ENCODE data around the gene TARS1. TPM values are rescaled to one million over a fixed set of nuclear protein-coding genes. Genes with fewer than 3 reads are reported as not detected.

TARS1 gene
- total and polyA plus RNA-seq, 10 of the 15 experiments (the other 5 are each of a cell fraction or from before 2014, with no cell fraction given): 163 to 350 (median 228) TPM

DNA sequence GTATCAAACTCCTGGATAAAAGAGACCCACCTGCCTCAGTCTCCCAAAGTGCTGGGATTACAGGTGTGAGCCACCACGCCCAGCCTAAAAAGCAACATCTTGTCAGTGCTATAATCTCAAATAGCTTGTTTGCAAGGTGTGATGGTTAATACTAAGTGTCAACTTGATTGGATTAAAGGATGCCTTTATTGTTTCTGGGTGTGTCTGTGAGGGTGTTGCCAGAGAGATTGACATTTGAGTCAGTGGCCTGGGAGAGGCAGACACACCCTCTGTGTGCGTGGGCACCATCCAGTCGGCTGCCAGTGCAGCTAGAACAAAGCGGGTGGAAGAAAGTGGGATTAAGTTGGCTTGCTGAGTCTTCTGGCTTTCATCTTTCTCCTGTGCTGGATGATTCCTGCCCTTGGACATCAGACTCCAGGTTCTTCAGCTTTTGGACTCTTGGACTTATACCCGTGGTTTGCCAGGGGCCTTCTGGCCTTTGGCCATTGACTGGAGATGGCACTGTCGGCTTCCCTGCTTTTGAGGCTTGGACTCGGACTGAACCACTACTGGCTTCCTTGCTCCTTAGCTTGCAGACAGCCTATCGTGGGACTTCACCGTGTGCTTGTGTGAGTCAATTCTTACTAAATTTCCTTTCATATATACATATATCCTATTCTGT lies 28.1 kb downstream of the TARS1 start:
- no peak overlapping the region for H2AFZ ChIP-seq (ENCODE audit: control insufficient read depth, low read depth, low read length)
- no peaks in the 10 kb centered on the region; the same call in 1 of the 2 replicates for H4K20me1 ChIP-seq (ENCODE audit: control insufficient read depth, insufficient read depth)
- intact Hi-C loops (cut with micrococcal nuclease; ENCODE audit: unreplicated experiment) (no loop called here), in situ Hi-C loops (cut with MboI) (no loop called here)
- H3K36me3 ChIP-seq (ENCODE audit: control insufficient read depth in 2 of 2, insufficient read depth in 2 of 2, low read length in 1 of 2): peaks cover 10 to 52% of the 10 kb centered on the region in 2 experiments
- no peaks in the 10 kb centered on the region for H3K79me2 ChIP-seq (ENCODE audit: control insufficient read depth, insufficient read depth, low read length)
- SMC1A ChIA-PET (ENCODE audit: uncharacterized antibody, unreplicated experiment): interaction anchor here (0.6 to 4.4 kb wide), 10 partner anchors 8 to 501 kb away, joined by 3 to 52 read pairs (median 5); partner anchors contain the start of genes RXFP3 and TARS1
- peaks cover 4% of the 10 kb centered on the region; the same call in 2 of the 3 replicates for H3K9me3 ChIP-seq (replicated peaks; ENCODE audit: control insufficient read depth, insufficient read depth, low read length)
- no TSS peak for BruUV-seq (replicated peaks)
- ATAC-seq (no peak), FAIRE-seq (no peak), DNase-seq (ENCODE audit: low read depth, low spot score) (no peak)
- no peak overlapping the region for H3K4me2 ChIP-seq (ENCODE audit: control insufficient read depth, insufficient read depth)
- CTCF ChIA-PET: interaction anchor here (0.9 to 6.3 kb wide), 8 partner anchors 9 to 501 kb away, joined by 3 to 58 read pairs (median 5); no protein-coding TSS in a partner anchor
- no peak overlapping the region for H3K9ac ChIP-seq (ENCODE audit: control insufficient read depth, insufficient read depth, low read length)
- no peak overlapping the region for H3K27ac ChIP-seq (ENCODE audit: control insufficient read depth, insufficient read depth)
- RAD21 ChIA-PET (ENCODE audit: unreplicated experiment): interaction anchor here (1.3 to 3.6 kb wide), 5 partner anchors 33 to 501 kb away, joined by 3 to 29 read pairs (median 5); partner anchors contain the start of gene RXFP3
- no peak overlapping the region for H3K4me3 ChIP-seq
- H3K4me1 ChIP-seq (ENCODE audit: control insufficient read depth, insufficient read depth, low read length): no peaks in the 10 kb centered on the region
- no peaks in the 10 kb centered on the region for H3K27me3 ChIP-seq (replicated peaks in 1 of 2; ENCODE audit: control insufficient read depth in 2 of 2, insufficient read depth in 2 of 2, low read length in 1 of 2)
- POLR2A ChIA-PET: interaction anchor here (1.0 kb wide), 1 partner anchor 11 kb away, joined by 3 read pairs; no protein-coding TSS in a partner anchor
- WGBS (ENCODE audit: insufficient coverage, insufficient replicate concordance, low lambda C conversion rate, missing lambda C conversion rate): 90% methylated on average over 9 of the region's 9 CpGs
- no peak for TF ChIP-seq ATF3 (IDR thresholded peaks at IDR 0.05; ENCODE audit: borderline replicate concordance, extremely low read depth, low read depth, low read length)
- peak; percentile 8; the same call in 1 of the 2 replicates for TF ChIP-seq POLR2AphosphoS5 (IDR thresholded peaks at IDR 0.05; ENCODE audit: low read length)
- TF ChIP-seq POLR2A (IDR thresholded peaks at IDR 0.05; ENCODE audit: low read depth, low read length): peak; percentile 40; the same call in 1 of the 2 replicates

GRCh38 chr5:33470544-33470943 lies 29.8 kb downstream of the TARS1 start:
- Histone ChIP-seq H2AFZ (ENCODE audit: control insufficient read depth, low read depth, low read length) (no peak overlapping the region), H3K36me3 (ENCODE audit: control insufficient read depth in 2 of 2, insufficient read depth in 2 of 2, low read length in 1 of 2) (peaks cover 10 to 47% of the 10 kb centered on the region in 2 experiments), H3K4me1 (ENCODE audit: control insufficient read depth, insufficient read depth, low read length) (no peaks in the 10 kb centered on the region), H3K27ac (ENCODE audit: control insufficient read depth, insufficient read depth) (no peak overlapping the region), H3K9me3 (replicated peaks; ENCODE audit: control insufficient read depth, insufficient read depth, low read length) (peaks cover 9% of the 10 kb centered on the region; the same call in 2 of the 3 replicates), H3K4me3 (no peak overlapping the region), H4K20me1 (ENCODE audit: control insufficient read depth, insufficient read depth) (no peaks in the 10 kb centered on the region; the same call in 1 of the 2 replicates), H3K9ac (ENCODE audit: control insufficient read depth, insufficient read depth, low read length) (no peak overlapping the region), H3K27me3 (replicated peaks in 1 of 2; ENCODE audit: control insufficient read depth in 2 of 2, insufficient read depth in 2 of 2, low read length in 1 of 2) (no peaks in the 10 kb centered on the region), H3K79me2 (ENCODE audit: control insufficient read depth, insufficient read depth, low read length) (no peaks in the 10 kb centered on the region), H3K4me2 (ENCODE audit: control insufficient read depth, insufficient read depth) (no peak overlapping the region)
- ChIA-PET POLR2A (no interaction called here), CTCF (interaction anchor here (0.9 to 6.3 kb wide), 6 partner anchors 9 to 500 kb away, joined by 3 to 58 read pairs (median 6); no protein-coding TSS in a partner anchor), SMC1A (ENCODE audit: uncharacterized antibody, unreplicated experiment) (interaction anchor here (0.9 to 4.4 kb wide), 8 partner anchors 8 to 499 kb away, joined by 3 to 52 read pairs (median 6); partner anchors contain the start of genes RXFP3 and TARS1), RAD21 (ENCODE audit: unreplicated experiment) (interaction anchor here (1.3 to 3.6 kb wide), 6 partner anchors 35 to 499 kb away, joined by 3 to 29 read pairs (median 4); partner anchors contain the start of gene RXFP3)
- ATAC-seq (peak; percentile 74), DNase-seq (ENCODE audit: low read depth, low spot score) (no peak), FAIRE-seq (no peak)
- in situ Hi-C loops (cut with MboI) (no loop called here), intact Hi-C loops (cut with micrococcal nuclease; ENCODE audit: unreplicated experiment) (loop anchor here (1.0 kb wide), 1 partner anchor 464 kb away; no protein-coding TSS in a partner anchor)
- WGBS (ENCODE audit: insufficient coverage, insufficient replicate concordance, low lambda C conversion rate, missing lambda C conversion rate): 100% methylated on average over 3 of the region's 3 CpGs
- BruUV-seq (replicated peaks): no TSS peak
- TF ChIP-seq SMARCA5 (IDR thresholded peaks at IDR 0.05): no peak
- TF ChIP-seq CHD2 (IDR thresholded peaks at IDR 0.05; ENCODE audit: borderline replicate concordance, low read depth, low read length): no peak
- peak; percentile 45; the same call in 1 of the 2 replicates for TF ChIP-seq SMC3 (IDR thresholded peaks at IDR 0.05; ENCODE audit: borderline replicate concordance, low read length)
- TF ChIP-seq MEF2A (IDR thresholded peaks at IDR 0.05; ENCODE audit: insufficient read depth, low read depth, low read length): no peak
- no peak for TF ChIP-seq YY1 (IDR thresholded peaks at IDR 0.05; ENCODE audit: low read depth, low read length)
- TF ChIP-seq JUND (IDR thresholded peaks at IDR 0.05; ENCODE audit: low read depth, low read length): no peak
- TF ChIP-seq, protein P1, sequence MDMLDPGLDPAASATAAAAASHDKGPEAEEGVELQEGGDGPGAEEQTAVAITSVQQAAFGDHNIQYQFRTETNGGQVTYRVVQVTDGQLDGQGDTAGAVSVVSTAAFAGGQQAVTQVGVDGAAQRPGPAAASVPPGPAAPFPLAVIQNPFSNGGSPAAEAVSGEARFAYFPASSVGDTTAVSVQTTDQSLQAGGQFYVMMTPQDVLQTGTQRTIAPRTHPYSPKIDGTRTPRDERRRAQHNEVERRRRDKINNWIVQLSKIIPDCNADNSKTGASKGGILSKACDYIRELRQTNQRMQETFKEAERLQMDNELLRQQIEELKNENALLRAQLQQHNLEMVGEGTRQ (IDR thresholded peaks at IDR 0.05; ENCODE audit: borderline replicate concordance, low read depth, low read length): no peak
- no peak for TF ChIP-seq EGR1 (IDR thresholded peaks at IDR 0.05; ENCODE audit: borderline replicate concordance in 1 of 2, low read depth in 2 of 2, low read length in 2 of 2)
